HUDEP-2 (cell line): ENCODE measurements around the gene SRSF5.
A peak's percentile ranks its signal among the peaks of the same experiment; 100 is the strongest.

Experiments used
- DNase-seq, 76 experiments: peaks; one replicate each; lab custom pipeline; 2025; ENCODE audit not compliant: unreplicated experiment in 76 of 76; lab: John Stamatoyannopoulos, UW

SRSF5 gene

GRCh38 chr14:69769623-69770022, 2.7 kb downstream of the SRSF5 start:
- DNase-seq, result no peak

GRCh38 chr14:69770559-69770958, 3.6 kb downstream of the SRSF5 start:
- DNase-seq, result no peak

GRCh38 chr14:69771136-69771535, 4.2 kb downstream of the SRSF5 start:
- DNase-seq, result no peak

GRCh38 chr14:69772082-69773017, 5.4 kb downstream of the SRSF5 start:
- no peak for DNase-seq

- DNase-seq, result no peak
Measured at GRCh38 chr14:69773571-69774276, 6.8 kb downstream of the SRSF5 start.

- no peak for DNase-seq
Measured at GRCh38 chr14:69775012-69775411, 8.1 kb downstream of the SRSF5 start.

- no peak for DNase-seq
Measured at GRCh38 chr14:69776875-69777453, 10.0 kb downstream of the SRSF5 start.

- no peak for DNase-seq
Measured at GRCh38 chr14:69779088-69779487, 12.1 kb downstream of the SRSF5 start.

GRCh38 chr14:69780092-69780491, 13.2 kb downstream of the SRSF5 start:
- DNase-seq, result no peak

- no peak for DNase-seq
Measured at GRCh38 chr14:69780952-69781351, 14.0 kb downstream of the SRSF5 start.

- DNase-seq, result no peak
Measured at GRCh38 chr14:69784942-69785341, 18.0 kb downstream of the SRSF5 start.

- no peak for DNase-seq
Measured at GRCh38 chr14:69786603-69787002, 19.7 kb downstream of the SRSF5 start.

- DNase-seq, result no peak
Measured at GRCh38 chr14:69789118-69789640, 22.2 kb downstream of the SRSF5 start.

- no peak for DNase-seq
Measured at GRCh38 chr14:69792887-69793421, 26.0 kb downstream of the SRSF5 start.

- no peak for DNase-seq
Measured at GRCh38 chr14:69794791-69795190, 27.8 kb downstream of the SRSF5 start.

- no peak for DNase-seq
Measured at GRCh38 chr14:69795691-69796090, 28.7 kb downstream of the SRSF5 start.

- peak in 2 of 76 experiments; percentile 5 to 10 for DNase-seq
Measured at GRCh38 chr14:69796797-69797500, 30.0 kb downstream of the SRSF5 start, which contains the start of gene SLC10A1. Gene SLC10A1, minus strand, starts transcription at chr14:69797241. Its CDS starts 86 bp downstream, at chr14:69797155.

- no peak for DNase-seq
Measured at GRCh38 chr14:69797573-69798338, 30.8 kb downstream of the SRSF5 start.

- no peak for DNase-seq
Measured at GRCh38 chr14:69798339-69798735, 31.4 kb downstream of the SRSF5 start.
